Activated naive CD4-positive, alpha-beta T cell treated with anti-CD3 and anti-CD28 coated beads, Interleukin-2, amount 50 U/mL, for 16 hours (primary cell): Measurements from ENCODE around the gene PDE4A.
"Not testable (repeated sequence)": the region's sequence is repeated elsewhere in the genome, so short reads cannot be mapped to it uniquely, and the experiment has no call there.

Source experiments
- DNase-seq: peaks from one replicate; pipeline ENCODE4 v3.0.0-alpha.2; 2020

The PDE4A gene

DNA sequence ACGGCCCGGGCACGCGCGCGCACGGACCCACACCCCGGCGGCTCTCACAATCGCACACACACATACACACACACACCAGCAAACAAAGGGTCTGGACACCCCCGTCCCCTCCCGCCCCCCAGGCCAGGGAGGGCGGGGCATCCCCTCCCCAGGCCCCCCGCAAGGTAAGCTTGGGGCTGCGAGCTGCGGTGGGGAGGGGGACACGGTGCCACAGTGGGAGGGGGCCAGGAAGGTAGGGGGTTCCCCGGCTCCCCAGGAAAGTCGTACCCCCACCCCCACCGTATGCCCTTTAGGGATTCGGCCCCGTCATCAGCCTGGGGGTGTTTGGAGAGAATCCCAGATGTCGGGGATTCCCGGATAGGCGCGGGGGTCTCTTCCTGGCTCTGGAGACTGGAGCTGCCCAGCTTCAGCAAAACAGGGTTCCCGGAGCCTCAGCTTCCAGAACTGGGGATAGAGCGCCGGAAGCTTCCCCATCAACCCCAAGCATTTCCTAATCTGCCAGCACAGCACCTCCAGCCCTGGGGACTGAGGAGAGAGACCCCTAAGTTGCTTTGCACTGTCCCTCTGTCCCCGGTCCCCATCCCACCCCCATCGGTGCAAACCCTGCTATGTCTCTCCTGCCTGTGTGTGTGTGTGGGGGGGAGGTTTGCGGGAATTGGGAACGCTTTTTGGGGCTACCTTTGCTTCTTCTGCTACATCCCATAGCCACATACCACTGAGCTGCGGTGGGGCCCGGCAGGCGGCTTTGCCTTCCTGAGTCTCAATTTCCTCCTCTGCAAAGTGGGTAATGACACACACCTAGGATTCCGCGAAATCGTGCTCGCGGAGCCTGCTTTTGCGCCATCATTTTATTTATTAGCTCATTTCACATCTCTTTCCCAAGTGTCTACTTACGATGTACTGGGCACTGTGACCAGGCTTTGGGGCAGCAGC, 15.2 kb upstream of the PDE4A start:
- DNase-seq = peak; percentile 46

DNA sequence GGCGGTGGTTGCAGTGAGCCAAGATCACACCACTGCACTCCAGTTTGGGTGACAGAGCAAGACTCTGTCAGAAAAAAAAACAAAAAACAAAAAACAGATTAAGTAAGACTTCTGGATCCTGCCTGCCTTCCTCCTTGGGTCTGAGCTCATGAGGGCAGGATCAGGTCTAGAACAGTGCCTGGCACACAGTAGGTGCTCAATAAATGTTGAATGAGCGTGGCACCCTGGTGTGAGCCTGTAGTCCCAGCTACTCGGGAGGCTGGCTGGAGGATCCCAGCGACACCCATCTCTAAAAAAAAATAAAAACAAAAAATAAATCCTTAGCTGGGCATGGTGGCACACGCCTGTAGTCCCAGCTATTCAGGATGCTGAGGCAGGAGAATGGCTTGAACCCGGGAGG, 14.1 kb upstream of the PDE4A start:
- DNase-seq = no peak

- DNase-seq = no peak
Measured at GRCh38 chr19:10407096-10407495, 13.2 kb upstream of the PDE4A start.

- DNase-seq = peak; percentile 58
Measured at GRCh38 chr19:10408511-10409283, 11.6 kb upstream of the PDE4A start.

DNA sequence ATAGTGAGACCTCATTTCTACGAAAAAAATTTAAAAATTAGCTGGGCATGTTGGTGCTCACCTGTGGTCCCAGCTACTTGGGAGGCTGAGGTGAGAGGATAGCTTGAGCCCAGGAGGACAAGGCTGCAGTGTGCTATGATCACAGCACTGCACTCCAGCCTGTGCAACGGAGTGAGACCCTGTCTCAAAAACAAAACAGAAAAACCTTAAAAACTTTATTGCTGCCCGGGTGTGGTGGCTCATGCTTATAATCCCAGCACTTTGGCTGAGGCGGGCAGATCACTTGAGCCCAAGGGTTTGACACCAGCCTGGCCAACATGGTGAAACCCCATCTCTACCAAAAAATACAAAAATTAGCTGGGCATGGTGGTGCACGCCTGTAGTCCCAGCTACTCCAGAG, 9.1 kb upstream of the PDE4A start:
- not testable (repeated sequence) for DNase-seq

GRCh38 chr19:10412257-10412977, 7.9 kb upstream of the PDE4A start:
- no peak for DNase-seq

GRCh38 chr19:10416083-10416379, 4.3 kb upstream of the PDE4A start:
- no peak for DNase-seq

DNA sequence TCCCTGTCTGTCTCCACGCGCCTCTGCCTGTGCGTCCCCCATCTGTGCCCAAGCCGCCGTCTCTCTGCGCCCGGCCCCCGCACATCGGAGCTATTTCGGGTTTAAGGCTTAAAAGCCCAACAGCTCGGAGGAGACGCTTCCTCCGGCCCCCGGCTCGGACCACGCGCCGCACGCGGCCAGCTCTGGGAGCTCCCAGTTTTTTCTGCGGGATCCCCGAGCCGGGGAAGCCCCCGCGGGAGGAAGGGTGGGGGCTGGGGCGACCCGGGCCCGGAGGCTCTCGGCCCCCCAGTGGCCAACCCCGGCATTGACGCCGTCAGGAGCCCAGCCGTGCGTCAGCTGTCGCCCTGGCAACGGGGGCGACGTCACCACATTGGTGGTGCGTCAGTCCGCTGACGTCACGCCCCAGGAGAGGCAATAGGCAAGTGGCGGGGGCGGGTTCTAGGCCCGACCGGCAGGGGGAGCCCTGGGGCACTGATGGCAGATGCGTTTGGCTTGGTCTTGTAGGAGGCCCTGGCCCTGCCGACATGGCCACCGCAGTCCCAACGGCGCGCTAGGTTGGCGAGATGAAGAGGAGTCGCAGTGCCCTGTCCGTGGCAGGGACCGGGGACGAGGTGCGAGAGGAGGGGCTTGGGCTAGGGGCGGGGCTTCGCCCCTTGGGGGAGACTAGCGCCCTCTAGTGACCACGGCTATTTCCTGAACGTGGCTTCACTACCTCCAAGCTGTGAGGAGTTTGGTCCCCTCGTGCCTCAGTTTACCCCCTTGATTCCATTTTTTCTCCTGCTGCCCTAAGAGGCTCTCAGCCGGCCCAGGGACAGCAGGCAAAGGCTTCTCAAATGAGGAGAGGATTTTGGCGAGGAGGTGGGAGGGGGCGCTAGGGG, 3.7 kb upstream of the PDE4A start:
- peak; percentile 92 for DNase-seq

DNA sequence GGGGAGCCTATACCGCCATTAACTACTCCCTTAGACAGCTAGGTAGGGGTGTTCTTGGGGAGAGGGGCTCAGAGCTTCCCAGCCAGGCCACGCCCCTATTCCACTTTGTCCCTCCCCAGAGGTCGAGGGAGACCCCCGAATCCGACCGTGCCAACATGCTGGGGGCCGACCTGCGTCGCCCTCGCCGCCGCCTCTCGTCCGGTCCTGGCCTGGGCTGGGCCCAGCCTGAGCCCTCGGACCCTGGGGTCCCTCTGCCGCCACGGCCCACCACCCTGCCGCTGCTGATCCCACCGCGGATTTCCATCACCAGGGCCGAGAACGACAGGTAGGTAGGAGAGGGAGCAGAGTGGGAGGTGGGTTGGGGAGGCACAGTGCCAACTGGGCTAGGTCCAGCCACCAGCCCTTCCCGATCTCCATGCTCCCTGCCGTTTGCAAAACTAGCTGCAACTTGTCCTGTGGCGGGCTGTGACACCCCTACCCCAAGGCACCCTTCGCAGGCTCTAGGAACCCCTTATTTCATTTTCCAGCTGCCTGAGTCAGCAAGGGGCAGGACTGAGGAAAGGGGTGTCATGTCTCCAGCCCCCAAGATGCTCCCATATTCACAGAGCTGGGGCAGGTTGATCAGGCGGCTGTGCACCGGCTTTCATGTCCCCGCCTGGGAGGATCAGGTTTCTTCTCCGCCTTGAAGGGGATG, 2.6 kb upstream of the PDE4A start:
- DNase-seq = peak; percentile 16

DNA sequence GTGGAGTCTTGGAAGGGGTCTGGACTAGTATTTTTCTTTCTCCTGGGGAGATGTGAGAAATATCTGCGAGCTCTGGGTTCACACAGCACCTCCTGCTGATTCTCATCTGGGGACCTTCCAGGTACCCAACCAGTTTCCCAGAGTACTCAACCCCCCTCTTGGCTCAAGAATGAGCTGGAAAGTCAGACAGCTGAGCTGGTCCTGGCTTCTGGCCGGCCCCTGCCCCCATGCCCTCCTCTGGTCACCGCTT, 2.2 kb upstream of the PDE4A start:
- no peak for DNase-seq

DNA sequence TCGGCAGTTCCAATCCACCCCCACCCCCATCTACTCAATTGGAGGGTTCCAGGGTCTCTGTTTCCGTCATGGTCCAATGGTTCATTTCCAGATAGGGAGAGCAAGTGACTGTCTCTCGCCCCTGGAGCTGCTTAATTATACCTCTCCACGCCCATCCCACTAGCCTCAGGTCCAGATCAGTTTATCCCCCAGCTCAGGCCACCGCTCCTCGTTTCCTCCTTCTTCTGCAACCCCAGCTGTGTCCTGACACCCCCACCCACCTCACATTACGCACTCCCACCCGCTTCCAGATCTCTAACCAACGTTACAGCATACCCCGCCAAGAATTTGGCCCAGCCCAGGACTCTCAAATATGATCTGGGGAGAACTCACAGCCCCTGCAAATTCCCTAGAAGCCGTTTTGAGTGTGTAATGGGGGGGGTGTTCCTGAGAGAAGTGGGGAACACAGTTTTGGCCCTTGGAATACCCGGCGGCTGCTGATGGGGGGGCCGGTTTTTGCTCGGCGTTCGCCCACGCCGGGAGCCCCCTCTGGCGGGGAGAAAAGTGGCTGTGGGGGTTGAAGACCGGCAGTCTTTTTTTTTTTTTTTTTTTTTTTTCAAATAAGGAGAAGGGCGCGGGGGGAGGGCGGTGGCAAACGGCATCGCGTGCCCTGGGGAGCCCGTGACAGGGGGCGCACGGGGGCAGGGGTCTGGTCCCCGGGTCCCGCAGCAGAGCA, 1.7 kb upstream of the PDE4A start:
- DNase-seq = peak; percentile 14

DNA sequence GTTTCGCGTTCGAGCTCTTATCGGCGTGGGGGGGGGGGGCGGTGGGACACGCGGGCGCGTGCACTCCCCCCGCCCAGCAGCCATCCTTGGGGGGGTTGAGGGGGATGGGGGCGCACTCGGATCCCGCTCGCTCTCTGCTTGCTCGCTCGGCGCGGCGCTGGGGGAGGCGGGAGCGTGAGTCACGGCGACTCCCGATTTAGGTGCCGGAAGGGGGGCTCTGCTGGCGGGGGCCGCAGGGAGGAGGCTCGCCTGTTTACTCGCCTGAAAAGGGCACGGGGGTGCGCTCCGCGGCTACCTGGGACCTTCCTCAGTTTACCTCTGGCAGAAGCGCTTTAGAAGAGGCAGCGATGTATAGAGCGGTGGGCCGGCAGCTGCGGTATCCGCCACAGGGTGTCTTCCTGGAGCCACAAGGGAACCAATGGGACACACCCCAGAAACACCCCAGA, 1.1 kb upstream of the PDE4A start:
- DNase-seq = peak; percentile 49

GRCh38 chr19:10419646-10420443, 493 bp upstream of the PDE4A start:
- DNase-seq = peak; percentile 49

DNA sequence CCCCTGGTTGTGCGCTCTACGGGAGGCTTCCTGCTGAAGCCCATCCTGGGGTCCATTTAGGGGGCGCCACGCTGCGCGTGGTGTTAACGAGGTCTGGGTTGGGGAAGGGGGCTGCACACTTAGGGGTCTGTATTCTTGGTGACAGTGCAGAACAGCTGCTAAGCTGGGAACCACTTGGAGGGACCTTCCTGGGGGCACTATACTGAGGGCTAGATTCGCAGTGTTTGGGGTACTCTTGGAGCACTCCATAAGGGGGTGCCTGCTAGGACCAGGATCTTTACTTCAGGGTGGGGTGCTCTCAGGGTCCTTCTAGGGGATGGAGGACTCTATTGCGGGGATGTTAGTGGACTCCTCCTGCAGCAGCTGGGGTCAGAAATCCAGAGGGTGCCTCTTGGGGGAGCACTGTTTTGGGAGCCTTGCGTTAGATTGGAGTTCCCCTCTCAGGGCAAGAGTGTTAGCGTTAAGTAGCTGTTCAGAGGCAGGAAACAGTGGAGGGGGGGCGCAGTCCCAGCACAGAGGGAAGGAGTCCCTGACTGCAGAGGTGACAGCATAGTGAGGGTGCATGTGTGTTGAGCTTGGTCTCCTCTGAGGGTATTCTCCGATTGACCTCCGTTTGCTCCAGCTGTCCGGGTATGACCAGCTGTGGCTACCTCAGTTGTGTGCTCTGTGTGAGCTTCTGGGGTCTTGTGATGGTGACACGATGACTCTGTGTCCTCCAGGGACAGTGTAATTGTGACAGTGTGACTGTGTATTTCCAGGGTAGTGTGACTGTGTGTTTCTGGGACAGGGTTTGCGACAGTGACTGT, 1.1 kb downstream of the PDE4A start:
- no peak for DNase-seq

DNA sequence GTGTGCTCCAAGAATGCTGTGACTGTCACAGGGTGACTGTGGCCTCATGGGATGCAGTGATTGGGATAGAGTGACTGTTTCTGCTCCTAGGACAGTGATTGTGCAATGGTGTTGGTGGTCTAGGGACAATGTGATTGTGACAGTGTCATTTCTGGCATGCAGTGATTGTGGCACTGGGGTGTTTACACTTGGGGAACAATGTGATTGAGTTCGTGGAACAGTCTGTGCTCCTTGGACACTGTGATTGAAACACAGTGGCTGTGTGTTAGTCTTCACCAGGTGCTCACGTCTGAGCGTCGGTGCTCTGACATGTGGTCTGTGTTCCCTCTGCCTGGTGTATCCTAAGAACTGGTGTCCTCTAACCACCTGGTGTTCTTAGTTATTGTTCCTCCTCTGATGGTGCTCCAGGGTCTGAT, 1.7 kb downstream of the PDE4A start:
- no peak for DNase-seq

- no peak for DNase-seq
Measured at GRCh38 chr19:10422846-10423245, 2.5 kb downstream of the PDE4A start.

DNA sequence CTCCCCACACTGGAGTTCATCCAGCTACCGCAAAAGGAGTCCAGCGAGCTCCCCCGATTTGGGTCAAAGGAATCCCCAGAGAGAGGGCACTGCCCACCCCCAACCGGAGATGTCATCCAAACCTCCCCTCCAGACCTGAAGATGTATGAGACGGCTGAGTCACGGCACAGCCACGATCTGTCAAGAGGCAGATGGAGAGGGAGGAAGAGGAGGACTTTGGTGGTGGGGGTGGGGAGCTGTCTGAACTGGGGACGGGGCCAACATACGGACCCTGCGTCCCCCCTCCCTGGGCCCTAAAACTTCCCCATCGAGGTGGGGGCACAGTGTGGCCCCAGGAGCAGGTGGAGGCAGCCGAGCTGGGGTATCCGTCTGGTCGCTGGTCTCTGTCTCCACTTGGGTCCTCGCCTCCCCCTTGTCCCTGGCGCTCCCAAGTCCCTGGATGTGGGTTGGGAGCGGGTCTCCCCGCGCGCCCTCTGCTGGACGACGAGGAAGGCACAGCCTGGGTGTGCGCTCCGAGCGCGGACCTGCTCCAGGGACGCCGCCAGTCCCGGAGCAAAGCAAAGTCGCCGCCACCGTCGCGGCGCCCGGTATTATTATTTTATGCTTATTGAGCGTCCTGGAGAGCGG, 3.8 kb downstream of the PDE4A start:
- peak; percentile 71 for DNase-seq

GRCh38 chr19:10427169-10427568, 6.8 kb downstream of the PDE4A start:
- no peak for DNase-seq

GRCh38 chr19:10428996-10429381, 8.7 kb downstream of the PDE4A start:
- DNase-seq = no peak
